ENCODE data around the gene EYS.

DNA sequence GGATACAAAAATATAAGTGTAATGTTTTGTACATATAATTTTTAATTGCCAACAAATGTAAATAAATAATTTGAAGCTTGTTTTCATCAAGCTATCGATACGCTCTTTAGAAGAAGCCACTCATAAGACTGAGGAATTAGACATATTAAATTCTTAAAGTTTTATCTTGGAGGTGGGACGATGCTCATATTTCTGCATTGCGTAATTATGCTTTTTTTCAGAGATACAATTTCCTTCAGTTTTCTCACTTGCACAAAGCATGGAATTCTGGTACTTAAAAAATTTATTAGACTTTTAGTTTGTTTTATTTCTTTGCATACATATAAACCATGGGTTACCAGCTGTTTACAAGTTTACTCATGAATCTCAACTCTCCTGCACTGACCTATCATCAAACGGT, 980.0 kb downstream of the EYS start:
- TF ChIP-seq, protein P1, sequence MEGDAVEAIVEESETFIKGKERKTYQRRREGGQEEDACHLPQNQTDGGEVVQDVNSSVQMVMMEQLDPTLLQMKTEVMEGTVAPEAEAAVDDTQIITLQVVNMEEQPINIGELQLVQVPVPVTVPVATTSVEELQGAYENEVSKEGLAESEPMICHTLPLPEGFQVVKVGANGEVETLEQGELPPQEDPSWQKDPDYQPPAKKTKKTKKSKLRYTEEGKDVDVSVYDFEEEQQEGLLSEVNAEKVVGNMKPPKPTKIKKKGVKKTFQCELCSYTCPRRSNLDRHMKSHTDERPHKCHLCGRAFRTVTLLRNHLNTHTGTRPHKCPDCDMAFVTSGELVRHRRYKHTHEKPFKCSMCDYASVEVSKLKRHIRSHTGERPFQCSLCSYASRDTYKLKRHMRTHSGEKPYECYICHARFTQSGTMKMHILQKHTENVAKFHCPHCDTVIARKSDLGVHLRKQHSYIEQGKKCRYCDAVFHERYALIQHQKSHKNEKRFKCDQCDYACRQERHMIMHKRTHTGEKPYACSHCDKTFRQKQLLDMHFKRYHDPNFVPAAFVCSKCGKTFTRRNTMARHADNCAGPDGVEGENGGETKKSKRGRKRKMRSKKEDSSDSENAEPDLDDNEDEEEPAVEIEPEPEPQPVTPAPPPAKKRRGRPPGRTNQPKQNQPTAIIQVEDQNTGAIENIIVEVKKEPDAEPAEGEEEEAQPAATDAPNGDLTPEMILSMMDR (IDR thresholded peaks at IDR 0.05; ENCODE audit: low read depth, low read length), result no peak
- TF ChIP-seq MYC (IDR thresholded peaks at IDR 0.05; ENCODE audit: low read depth, low read length), result no peak
